ENCODE data around the gene H2AZ2.
"Not testable (repeated sequence)": the region's sequence is repeated elsewhere in the genome, so short reads cannot be mapped to it uniquely, and the experiment has no call there.

- TF ChIP-seq EZH2 (IDR thresholded peaks at IDR 0.05; ENCODE audit: low read depth); CTCF (conservative IDR thresholded peaks at IDR 0.05): not testable (repeated sequence)
These were observed 1.5 kb downstream of the H2AZ2 start for GRCh38 chr7:44846390-44846789.

Measured in PC-9 (cell line).